Measurements from ENCODE around the gene SOD1.

The SOD1 gene

DNA sequence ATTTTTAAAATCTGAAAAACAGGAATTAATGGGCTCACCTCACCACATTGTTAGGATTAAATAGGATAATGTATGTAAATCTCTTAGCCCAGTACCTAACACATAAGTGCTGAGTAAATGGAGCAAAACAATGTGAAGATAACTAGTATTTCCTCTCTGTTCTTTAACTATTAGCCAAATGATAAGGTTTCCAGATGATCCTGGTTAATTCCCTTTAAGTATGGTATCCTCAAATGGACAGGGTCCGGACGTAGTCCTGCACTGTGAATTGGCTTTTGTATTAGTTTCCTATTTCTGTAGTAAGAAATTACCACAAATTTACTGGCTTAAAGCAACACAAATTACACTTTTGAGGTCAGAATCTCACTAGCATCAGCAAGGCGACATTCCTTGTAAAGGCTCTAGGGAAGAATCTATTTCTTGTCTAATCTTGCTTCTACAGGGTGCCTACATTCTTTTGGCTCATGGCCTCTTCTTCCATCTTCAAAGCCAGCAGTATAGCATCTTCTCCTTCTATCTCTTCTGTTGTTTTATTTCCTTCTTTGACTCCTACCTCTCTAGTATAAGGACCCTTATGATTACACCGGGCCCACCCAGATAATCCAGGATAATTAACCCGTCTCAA, 55.4 kb downstream of the SOD1 start:
- Histone ChIP-seq H3K27me3 (no peaks in the 10 kb centered on the region), H3K4me1 (peaks cover 15% of the 10 kb centered on the region), H3K9me3 (no peaks in the 10 kb centered on the region), H3K4me3 (ENCODE audit: low read depth, low read length) (no peak overlapping the region), H3K36me3 (no peaks in the 10 kb centered on the region; the same call in 1 of the 2 replicates)
- no peak for DNase-seq
- TF ChIP-seq, protein P1, sequence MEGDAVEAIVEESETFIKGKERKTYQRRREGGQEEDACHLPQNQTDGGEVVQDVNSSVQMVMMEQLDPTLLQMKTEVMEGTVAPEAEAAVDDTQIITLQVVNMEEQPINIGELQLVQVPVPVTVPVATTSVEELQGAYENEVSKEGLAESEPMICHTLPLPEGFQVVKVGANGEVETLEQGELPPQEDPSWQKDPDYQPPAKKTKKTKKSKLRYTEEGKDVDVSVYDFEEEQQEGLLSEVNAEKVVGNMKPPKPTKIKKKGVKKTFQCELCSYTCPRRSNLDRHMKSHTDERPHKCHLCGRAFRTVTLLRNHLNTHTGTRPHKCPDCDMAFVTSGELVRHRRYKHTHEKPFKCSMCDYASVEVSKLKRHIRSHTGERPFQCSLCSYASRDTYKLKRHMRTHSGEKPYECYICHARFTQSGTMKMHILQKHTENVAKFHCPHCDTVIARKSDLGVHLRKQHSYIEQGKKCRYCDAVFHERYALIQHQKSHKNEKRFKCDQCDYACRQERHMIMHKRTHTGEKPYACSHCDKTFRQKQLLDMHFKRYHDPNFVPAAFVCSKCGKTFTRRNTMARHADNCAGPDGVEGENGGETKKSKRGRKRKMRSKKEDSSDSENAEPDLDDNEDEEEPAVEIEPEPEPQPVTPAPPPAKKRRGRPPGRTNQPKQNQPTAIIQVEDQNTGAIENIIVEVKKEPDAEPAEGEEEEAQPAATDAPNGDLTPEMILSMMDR (IDR thresholded peaks at IDR 0.05; ENCODE audit: low read depth, low read length) = no peak

DNA sequence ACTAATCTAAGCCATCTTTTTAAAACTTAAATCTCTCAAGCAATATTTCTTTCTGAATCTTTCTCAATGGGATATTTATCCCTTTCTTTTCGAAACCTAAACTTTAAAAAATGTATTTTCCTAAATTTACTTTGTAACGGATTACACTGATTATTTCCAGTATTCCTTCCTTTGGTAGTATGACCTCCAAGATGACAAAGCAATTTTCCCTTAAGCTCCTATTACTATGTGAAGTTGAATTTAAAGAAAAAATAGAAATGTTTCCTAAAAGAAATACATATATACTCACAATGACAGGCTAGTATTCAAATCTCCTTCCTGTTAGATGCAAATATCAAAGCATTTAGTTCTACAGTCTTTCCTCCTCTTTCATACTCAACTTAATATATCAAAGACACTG, 56.6 kb downstream of the SOD1 start:
- DNase-seq = no peak
- Histone ChIP-seq H3K9me3 (no peaks in the 10 kb centered on the region), H3K27me3 (no peaks in the 10 kb centered on the region), H3K4me3 (ENCODE audit: low read depth, low read length) (no peak overlapping the region), H3K36me3 (no peaks in the 10 kb centered on the region; the same call in 1 of the 2 replicates), H3K4me1 (peaks cover 15% of the 10 kb centered on the region)
- TF ChIP-seq, protein P1 (IDR thresholded peaks at IDR 0.05; ENCODE audit: low read depth, low read length) = no peak
